Measurements from ENCODE around the gene PIEZO2. TPM values are rescaled to one million over a fixed set of nuclear protein-coding genes. Genes with fewer than 3 reads are reported as not detected.

The PIEZO2 gene
- total and polyA plus RNA-seq, 2 of the 8 experiments (the other 6 are each of a cell fraction or from before 2014, with no cell fraction given): 4.7 to 16.5 TPM

DNA sequence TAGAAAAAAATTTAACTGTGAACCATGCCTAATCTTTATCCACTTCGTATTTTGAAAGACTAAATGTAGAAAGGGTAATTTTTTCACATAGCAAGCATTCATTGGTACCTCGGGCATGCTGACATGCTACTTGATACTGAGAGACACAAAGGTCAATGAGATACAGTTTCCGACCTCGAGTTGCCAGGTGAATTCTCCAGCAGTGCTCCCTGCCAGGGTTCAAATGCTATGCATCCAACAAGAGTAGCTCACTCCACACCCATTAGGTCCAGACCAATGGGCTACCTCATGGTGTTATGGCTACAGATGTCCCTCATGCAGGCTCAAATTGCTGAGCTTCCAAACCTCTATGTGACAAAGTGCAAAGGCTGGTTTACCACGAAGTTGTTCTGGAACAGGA is 305.8 kb downstream of the PIEZO2 start:
- FAIRE-seq (no peak), DNase-seq (ENCODE audit: low read depth in 1 of 2, low spot score in 2 of 2) (no peak)
- Histone ChIP-seq H2BK5ac (ENCODE audit: low read depth, low read length) (no peak overlapping the region), H3K36me3 (ENCODE audit: control insufficient read depth in 2 of 4, insufficient read depth in 4 of 4, low read length in 3 of 4) (no peaks in the 10 kb centered on the region), H3K23me2 (ENCODE audit: low read depth, low read length) (no peaks in the 10 kb centered on the region), H4K5ac (ENCODE audit: insufficient read length, low read depth, low read length) (no peak overlapping the region), H3K4me1 (replicated peaks in 1 of 4; ENCODE audit: control insufficient read depth in 3 of 4, insufficient read depth in 4 of 4, low read length in 3 of 4) (peaks cover 0 to 7% (median 3%) of the 10 kb centered on the region in 4 experiments; a peak in 4 of 7 replicates), H2BK120ac (replicated peaks; ENCODE audit: low read depth, low read length) (no peak overlapping the region), H4K20me1 (replicated peaks in 1 of 2; ENCODE audit: control insufficient read depth in 1 of 2, insufficient read depth in 2 of 2, low read length in 2 of 2) (no peaks in the 10 kb centered on the region), H3K9ac (replicated peaks in 1 of 4; ENCODE audit: extremely low read depth in 1 of 4, low read depth in 3 of 4, low read length in 3 of 4) (no peak overlapping the region), H2AK5ac (ENCODE audit: low read depth, low read length) (no peak overlapping the region), H2AFZ (ENCODE audit: low read length) (no peak overlapping the region), H3K23ac (ENCODE audit: insufficient read length) (no peak overlapping the region), H3K4ac (replicated peaks; ENCODE audit: insufficient read length, low read depth, low read length) (no peak overlapping the region), H3K4me3 (ENCODE audit: extremely low read depth in 1 of 4, insufficient read depth in 2 of 4, low read depth in 3 of 4, low read length in 4 of 4) (no peak overlapping the region), H2BK12ac (ENCODE audit: low read depth, low read length) (no peak overlapping the region), H3K27ac (ENCODE audit: low read depth, low read length) (no peak overlapping the region), H4K91ac (replicated peaks; ENCODE audit: insufficient read length, low read length) (no peak overlapping the region), H3K27me3 (replicated peaks in 1 of 4; ENCODE audit: control insufficient read depth in 3 of 4, extremely low read depth in 1 of 4, insufficient read depth in 3 of 4, low read length in 3 of 4) (peaks cover 0 to 1% (median 0%) of the 10 kb centered on the region in 4 experiments; a peak in 1 of 7 replicates), H3K9me3 (ENCODE audit: insufficient read depth in 2 of 2, low read depth in 1 of 2, low read length in 1 of 2) (no peaks in the 10 kb centered on the region), H3K14ac (ENCODE audit: insufficient read length) (no peak overlapping the region), H3K79me1 (ENCODE audit: low read depth, low read length) (no peaks in the 10 kb centered on the region), H3K18ac (ENCODE audit: extremely low read depth, low read length) (no peak overlapping the region), H3K56ac (replicated peaks; ENCODE audit: insufficient read length, low read depth, low read length) (no peak overlapping the region), H4K8ac (ENCODE audit: extremely low read depth, insufficient read depth, low read length) (no peak overlapping the region), H2BK15ac (ENCODE audit: low read length) (no peak overlapping the region), H2BK20ac (ENCODE audit: low read length) (no peak overlapping the region), H3K79me2 (ENCODE audit: control insufficient read depth in 1 of 2, insufficient read depth in 2 of 2, low read length in 2 of 2) (no peaks in the 10 kb centered on the region), H3K4me2 (ENCODE audit: insufficient read depth in 1 of 2, low read depth in 2 of 2, low read length in 2 of 2) (no peak overlapping the region)
- ChIA-PET CTCF (ENCODE audit: partially characterized antibody) (interaction anchor here (0.6 to 1.2 kb wide), 2 partner anchors 8 to 286 kb away, joined by 3 read pairs; no protein-coding TSS in a partner anchor), POLR2A (ENCODE audit: partially characterized antibody) (no interaction called here)
- TF ChIP-seq BACH1 (IDR thresholded peaks at IDR 0.05; ENCODE audit: low read length): no peak
- no peak for TF ChIP-seq POLR2AphosphoS5 (IDR thresholded peaks at IDR 0.05; ENCODE audit: low read depth, low read length)
- no peak for TF ChIP-seq TAF1 (IDR thresholded peaks at IDR 0.05; ENCODE audit: low read depth, low read length)
- TF ChIP-seq FOSL1 (IDR thresholded peaks at IDR 0.05; ENCODE audit: insufficient read depth, low read depth, low read length): no peak
- no peak for TF ChIP-seq TCF12 (IDR thresholded peaks at IDR 0.05; ENCODE audit: low read depth, low read length)
- no peak for TF ChIP-seq RAD21 (IDR thresholded peaks at IDR 0.05 in 1 of 2, conservative IDR thresholded peaks at IDR 0.05 in 1 of 2; ENCODE audit: low read depth in 2 of 2, low read length in 2 of 2)
- TF ChIP-seq SP4 (IDR thresholded peaks at IDR 0.05; ENCODE audit: low read length): no peak
- TF ChIP-seq YY1 (IDR thresholded peaks at IDR 0.05; ENCODE audit: low read depth, low read length): no peak
- 96% methylated on average over 5 of the region's 5 CpGs; no CpG with 5 or more reads in 1 of the 2 experiments for WGBS, 2 experiments (ENCODE audit: extremely low coverage in 1 of 2, insufficient coverage in 1 of 2, insufficient read length in 1 of 2, insufficient replicate concordance in 2 of 2, low coverage in 1 of 2, low lambda C conversion rate in 2 of 2, missing lambda C conversion rate in 1 of 2)
